HepG2 (cell line): ENCODE data around the gene GNPNAT1. TPM values are rescaled to one million over a fixed set of nuclear protein-coding genes. Genes with fewer than 3 reads are reported as not detected.
A peak's percentile ranks its signal among the peaks of the same experiment; 100 is the strongest.

ENCODE experiments used
- CAMTA2 ChIP-seq: sonication (generic); formaldehyde crosslinking; IDR thresholded peaks from 2 replicates; pipeline ENCODE4 v1.4.0; 2020; ENCODE audit warnings: mild to moderate bottlenecking, missing genetic modification reagents, borderline replicate concordance
- CHCHD3 ChIP-seq: sonication (generic); formaldehyde crosslinking; IDR thresholded peaks from 2 replicates; pipeline ENCODE4 v1.8.0; 2022; ENCODE audit warnings: mild to moderate bottlenecking, missing genetic modification reagents, moderate library complexity
- FOXK1 ChIP-seq: sonication (generic); formaldehyde crosslinking; IDR thresholded peaks from 2 replicates; pipeline ENCODE4 v1.4.0; 2020; ENCODE audit warnings: low read depth, missing genetic modification reagents, borderline replicate concordance
- JUNB ChIP-seq: sonication (generic); formaldehyde crosslinking; IDR thresholded peaks from 2 replicates; pipeline ENCODE4 v1.8.0; 2022; ENCODE audit warnings: missing genetic modification reagents, mild to moderate bottlenecking, borderline replicate concordance
- KMT2B ChIP-seq: IDR thresholded peaks from 2 replicates; pipeline ENCODE4 v1.6.1; 2016; ENCODE audit warnings: missing genetic modification reagents, missing compliant biosample characterization
- MBD4 ChIP-seq: IDR thresholded peaks from 2 replicates; pipeline ENCODE4 v1.6.1; 2012; ENCODE audit warnings: low read length, inconsistent platforms, borderline replicate concordance
- MEIS2 ChIP-seq: sonication (generic); formaldehyde crosslinking; IDR thresholded peaks from 2 replicates; pipeline ENCODE4 v1.9.0; 2021; ENCODE audit warnings: mild to moderate bottlenecking, missing genetic modification reagents
- NRL ChIP-seq: sonication (generic); formaldehyde crosslinking; IDR thresholded peaks from 2 replicates; pipeline ENCODE4 v1.5.0; 2020; ENCODE audit warnings: missing genetic modification reagents, mild to moderate bottlenecking, moderate library complexity, borderline replicate concordance
- PAXIP1 ChIP-seq: sonication (generic); formaldehyde crosslinking; conservative IDR thresholded peaks from 2 replicates; pipeline ENCODE4 v1.4.0; 2020; ENCODE audit warnings: mild to moderate bottlenecking, missing genetic modification reagents, moderate library complexity
- PBX2 ChIP-seq: IDR thresholded peaks from 2 replicates; pipeline ENCODE4 v1.6.1; 2016; ENCODE audit warnings: control low read depth
- PHF5A ChIP-seq: IDR thresholded peaks from one replicate; pipeline ENCODE4 v1.6.1; 2018; ENCODE audit warnings: low read depth, missing genetic modification reagents; ENCODE audit not compliant: unreplicated experiment
- PREB ChIP-seq: sonication (generic); formaldehyde crosslinking; IDR thresholded peaks from 2 replicates; pipeline ENCODE4 v1.4.0; 2020; ENCODE audit warnings: missing genetic modification reagents
- TBL1XR1 ChIP-seq: fragments of 150-350 bp; IDR thresholded peaks from 2 replicates; pipeline ENCODE4 v1.6.1; 2014; ENCODE audit warnings: borderline replicate concordance, low read length; ENCODE audit not compliant: partially characterized antibody
- ZKSCAN8 ChIP-seq: IDR thresholded peaks from 2 replicates; pipeline ENCODE4 v1.6.1; 2016; ENCODE audit warnings: borderline replicate concordance, missing genetic modification reagents, missing compliant biosample characterization
- ZNF101 ChIP-seq: sonication (generic); formaldehyde crosslinking; IDR thresholded peaks from 2 replicates; pipeline ENCODE4 v1.4.0; 2020; ENCODE audit warnings: mild to moderate bottlenecking, low read depth, missing genetic modification reagents, borderline replicate concordance
- ZNF30 ChIP-seq: sonication (generic); formaldehyde crosslinking; IDR thresholded peaks from 2 replicates; pipeline ENCODE4 v1.5.0; 2020; ENCODE audit warnings: mild to moderate bottlenecking, missing genetic modification reagents
- ZNF605 ChIP-seq: sonication (generic); formaldehyde crosslinking; IDR thresholded peaks from 2 replicates; pipeline ENCODE4 v1.8.0; 2022; ENCODE audit warnings: mild to moderate bottlenecking, missing genetic modification reagents
- ZNF629 ChIP-seq: sonication (generic); formaldehyde crosslinking; conservative IDR thresholded peaks from 2 replicates; pipeline ENCODE4 v1.5.0; 2020; ENCODE audit warnings: missing genetic modification reagents
- ZNF670 ChIP-seq: sonication (generic); formaldehyde crosslinking; IDR thresholded peaks from 2 replicates; pipeline ENCODE4 v1.8.0; 2022; ENCODE audit warnings: mild to moderate bottlenecking, missing genetic modification reagents, borderline replicate concordance
- polyA plus RNA-seq, 8 experiments: library from polyadenylated mRNA; depleted of rRNA in 3 of 8; stranded (reverse) in 7 of 8; unstranded in 1 of 8; fragments of >200 nt; fragmentation: Illumina TruSeq in 4 of 8; extraction: Trizol in 4 of 8; gene quantifications; 2 replicates each; pipeline versions ENCODE4 v1.2.1 to v1.2.3, GENCODE V29; 2011 to 2016; ENCODE audit warnings: low read depth in 4 of 8, missing spikeins in 1 of 8, mixed read lengths in 1 of 8; ENCODE audit not compliant: insufficient read depth in 1 of 8
- total RNA-seq, 5 experiments: library from RNA; depleted of rRNA; stranded (reverse); fragments of >200 nt; fragmentation: Illumina TruSeq; extraction: Trizol; gene quantifications; 2 replicates each; pipeline ENCODE4 v1.2.3, GENCODE V29; 2016; ENCODE audit warnings: low read depth in 1 of 5

The GNPNAT1 gene
- total and polyA plus RNA-seq, 2 of the 13 experiments (the other 11 are each of a cell fraction or from before 2014, with no cell fraction given): 38.3 to 54.9 TPM

GRCh38 chr14:52729925-52730708, 61.3 kb downstream of the GNPNAT1 start, which contains the start of gene STYX (continued):
- TF ChIP-seq PREB (no peak), PAXIP1 (peak; percentile 53), PBX2 (CRISPR knock-in tag) (no peak), ZNF629 (CRISPR knock-in tag) (no peak), MEIS2 (CRISPR knock-in tag) (0 out of 2 replicates have a peak, but pooled peaks have one; percentile 36), CHCHD3 (CRISPR knock-in tag) (no peak), ZKSCAN8 (CRISPR knock-in tag) (0 out of 2 replicates have a peak, but pooled peaks have one; percentile 12), ZNF101 (CRISPR knock-in tag) (no peak), MBD4 (no peak), ZNF605 (CRISPR knock-in tag) (0 out of 2 replicates have a peak, but pooled peaks have one; percentile 61), KMT2B (CRISPR knock-in tag) (peak; percentile 56; the same call in 1 of the 2 replicates), PHF5A (CRISPR knock-in tag) (no peak), ZNF30 (CRISPR knock-in tag) (no peak), ZNF670 (CRISPR knock-in tag) (no peak), JUNB (CRISPR knock-in tag) (no peak), NRL (peak; percentile 89), TBL1XR1 (no peak), FOXK1 (CRISPR knock-in tag) (peak; percentile 48; the same call in 1 of the 2 replicates), CAMTA2 (CRISPR knock-in tag) (no peak)
